Effector CD8-positive, alpha-beta T cell (primary cell): ENCODE results near the gene EGFL7.
A peak's percentile ranks its signal among the peaks of the same experiment; 100 is the strongest.

ENCODE experiments used
- DNase-seq: peaks from one replicate; lab custom pipeline; 2025; lab: John Stamatoyannopoulos, UW

EGFL7 gene

DNA sequence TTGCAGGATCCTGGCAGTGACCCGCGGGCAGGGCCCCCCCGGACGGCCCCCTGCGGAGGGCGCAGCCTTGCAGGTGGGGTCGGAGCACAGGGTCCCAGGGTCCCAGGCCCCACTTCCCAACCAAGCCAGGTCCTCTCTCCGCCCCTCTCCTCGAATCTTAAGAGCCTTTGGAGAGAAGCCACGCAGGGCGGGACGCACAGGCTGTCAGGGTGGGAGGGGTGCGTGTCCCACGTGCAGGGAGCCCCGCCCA is 18.4 kb upstream of the EGFL7 start:
- no peak for DNase-seq

- DNase-seq: peak; percentile 51
Observed at GRCh38 chr9:136644593-136645351, 17.9 kb upstream of the EGFL7 start.

GRCh38 chr9:136645352-136645902 is 17.3 kb upstream of the EGFL7 start:
- DNase-seq: no peak

GRCh38 chr9:136645903-136646754 is 16.6 kb upstream of the EGFL7 start:
- no peak for DNase-seq

GRCh38 chr9:136646827-136647711 is 15.6 kb upstream of the EGFL7 start:
- no peak for DNase-seq

DNA sequence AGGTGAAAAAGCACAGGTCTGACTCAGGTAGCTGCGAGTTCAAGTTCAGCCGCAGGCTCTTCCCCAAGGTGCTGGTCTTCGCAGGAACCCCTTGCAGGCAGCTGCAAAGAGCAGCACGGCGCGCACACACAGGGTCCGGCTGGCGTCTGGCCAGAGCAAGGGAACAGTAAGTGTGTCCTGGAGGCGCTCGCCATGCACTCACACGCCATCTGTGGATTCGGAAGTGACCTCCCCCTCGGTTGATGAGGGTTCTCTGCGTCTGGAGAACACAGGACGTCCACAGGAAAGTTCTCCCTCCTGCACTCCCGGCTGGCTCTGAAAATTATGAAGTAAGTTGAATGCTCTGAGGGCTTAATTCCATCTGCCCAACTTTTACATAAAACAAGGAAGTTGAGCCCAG is 14.0 kb upstream of the EGFL7 start:
- DNase-seq: no peak

DNA sequence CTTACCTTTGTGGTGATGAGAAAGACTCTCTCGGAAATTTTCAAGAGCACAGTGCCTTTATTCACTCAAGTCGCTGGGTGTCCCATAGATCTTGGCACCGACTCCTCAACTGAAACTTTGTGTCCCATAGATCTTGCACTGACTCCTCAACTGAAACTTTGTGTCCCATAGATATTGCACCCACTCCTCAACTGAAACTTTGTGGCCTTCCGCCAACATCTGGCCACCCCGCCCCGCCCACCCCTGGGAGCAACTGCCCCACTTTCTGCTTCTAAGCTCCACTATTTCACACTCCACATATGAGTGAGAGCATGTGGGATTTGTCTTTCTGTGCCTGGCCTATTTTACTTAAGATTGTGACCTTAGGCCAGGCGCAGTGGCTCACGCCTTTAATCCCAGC is 12.7 kb upstream of the EGFL7 start:
- no peak for DNase-seq

DNA sequence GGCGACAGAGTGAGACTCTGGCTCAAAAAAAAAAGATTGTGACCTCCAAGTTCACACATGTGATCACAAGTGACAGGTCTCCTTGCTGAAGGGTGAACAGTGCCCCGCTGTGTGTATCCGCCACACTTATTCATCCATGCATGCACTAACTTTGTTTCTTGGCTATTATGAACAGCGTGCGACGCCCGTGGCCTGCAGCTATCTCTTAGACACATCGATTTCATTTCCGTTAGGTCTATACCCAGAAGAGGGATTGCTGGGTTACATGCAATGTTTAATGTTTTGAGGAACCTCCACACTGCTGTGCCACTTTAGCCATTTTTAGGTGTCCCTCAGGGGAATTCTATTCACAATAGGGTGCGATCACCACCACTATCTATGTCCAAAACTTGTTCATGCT is 12.1 kb upstream of the EGFL7 start:
- DNase-seq: no peak

DNA sequence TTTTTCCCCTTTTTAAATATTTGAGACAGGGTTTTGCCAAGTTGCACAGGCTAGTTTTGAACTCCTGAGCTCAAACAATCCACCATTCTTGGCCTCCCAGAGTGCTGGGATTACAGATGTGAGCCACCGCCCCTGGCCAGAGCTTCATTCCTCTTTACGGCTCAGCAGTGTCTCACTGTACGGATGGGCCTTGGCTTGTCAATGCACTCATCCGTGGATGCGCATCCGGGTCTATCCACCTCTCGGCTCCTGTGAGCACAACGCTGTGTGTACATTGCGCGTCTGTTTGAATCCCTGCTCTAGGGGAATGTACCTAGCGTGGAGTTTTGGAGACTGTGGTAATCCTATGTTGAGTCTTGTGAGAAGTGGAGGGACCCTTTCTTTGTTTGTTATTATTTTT is 10.9 kb upstream of the EGFL7 start:
- no peak for DNase-seq

DNA sequence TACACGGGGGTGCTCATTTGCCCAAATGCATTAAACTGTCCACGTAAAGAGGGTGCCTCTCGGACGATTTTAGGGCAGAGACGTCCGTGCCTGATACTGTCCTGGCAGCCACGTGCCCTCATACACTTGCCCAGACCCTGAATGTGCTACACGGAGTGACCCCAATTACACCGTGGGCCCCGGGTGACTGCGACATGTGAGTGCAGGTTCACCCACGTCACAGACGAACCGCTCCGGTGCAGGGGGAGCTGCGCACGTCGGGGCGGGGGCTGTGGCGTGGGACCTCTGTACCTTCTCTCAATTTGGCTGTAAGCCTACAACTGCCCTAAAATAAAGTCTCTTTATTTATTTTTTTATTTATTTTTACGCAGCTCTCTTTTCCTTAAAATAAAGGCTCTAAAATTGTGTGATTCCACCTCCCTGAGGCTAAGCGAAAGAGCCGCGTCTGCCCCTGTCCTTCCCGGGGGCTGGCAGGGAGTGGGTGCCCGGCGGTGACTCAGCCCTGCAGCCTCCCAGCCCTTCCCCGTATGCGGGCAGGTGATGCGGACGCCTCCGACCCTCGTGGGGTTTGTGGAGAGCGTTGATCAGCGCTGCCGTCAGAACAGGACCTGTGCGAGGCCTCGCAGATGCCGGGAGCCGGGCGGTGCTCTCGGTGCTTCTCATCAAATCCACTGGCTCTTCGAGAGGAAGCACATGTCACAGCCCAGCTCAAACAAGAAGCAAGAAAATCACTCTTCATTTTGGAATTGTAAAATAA is 9.2 kb upstream of the EGFL7 start:
- no peak for DNase-seq

GRCh38 chr9:136654820-136655535 is 7.7 kb upstream of the EGFL7 start:
- DNase-seq: no peak

DNA sequence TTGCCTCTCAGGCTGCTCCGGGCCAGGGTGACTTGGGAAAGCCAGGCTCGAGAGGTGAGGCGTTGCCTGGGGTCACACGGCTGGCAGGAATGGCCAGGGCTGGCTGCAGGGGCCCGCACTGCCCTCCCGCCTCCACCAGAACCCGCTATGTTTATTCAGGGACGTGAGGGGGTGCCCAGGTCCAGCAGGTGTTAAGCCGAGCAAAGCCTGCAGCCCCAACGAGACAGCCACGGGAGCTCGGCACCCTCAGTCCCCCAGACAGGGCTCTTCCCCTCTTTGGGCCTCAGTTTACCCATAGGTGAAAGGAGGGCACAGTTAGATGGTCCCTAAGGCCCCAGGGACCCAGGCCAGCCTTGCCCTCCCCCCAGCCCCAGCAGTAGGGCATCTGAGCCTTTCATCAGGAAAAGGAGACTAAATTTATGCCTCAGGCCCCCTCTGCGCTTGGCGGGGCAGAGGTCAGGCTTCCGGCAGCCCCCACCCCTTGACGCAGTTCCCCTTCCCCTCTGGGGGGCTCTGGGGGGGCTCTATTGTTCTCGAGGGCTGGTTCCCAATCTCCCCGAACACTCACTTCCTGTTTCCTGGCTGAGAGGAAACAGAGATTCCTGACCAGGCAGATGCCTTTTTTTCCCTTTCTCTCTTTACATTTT is 7.1 kb upstream of the EGFL7 start:
- no peak for DNase-seq

DNA sequence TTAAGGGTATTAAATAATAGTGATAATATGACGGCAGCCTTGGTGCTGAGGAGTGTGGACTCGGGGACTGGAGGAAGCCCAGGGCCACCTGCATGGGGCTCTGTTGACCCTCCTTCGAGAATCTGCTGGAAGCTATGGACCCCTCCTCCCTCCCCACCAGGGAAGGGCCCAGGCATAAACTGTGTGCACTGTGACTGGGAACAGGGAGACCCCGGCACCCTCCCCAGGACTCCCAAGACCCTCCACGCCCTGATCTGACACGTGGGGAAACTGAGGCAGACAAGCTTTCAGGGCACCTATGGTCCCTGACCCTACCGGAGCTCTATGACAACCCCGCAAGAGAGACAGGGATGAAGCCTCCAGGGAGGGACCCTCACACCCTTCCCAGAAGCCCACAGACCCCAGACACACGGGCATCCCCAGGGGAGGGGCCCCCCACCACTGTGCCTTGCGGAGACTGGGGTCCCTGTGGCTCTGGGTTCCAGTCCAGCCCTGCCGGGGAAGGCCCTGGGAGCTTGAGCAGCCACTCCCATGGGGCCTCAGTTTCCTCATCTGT is 6.5 kb upstream of the EGFL7 start:
- no peak for DNase-seq

GRCh38 chr9:136656795-136657611 is 5.7 kb upstream of the EGFL7 start:
- no peak for DNase-seq

DNA sequence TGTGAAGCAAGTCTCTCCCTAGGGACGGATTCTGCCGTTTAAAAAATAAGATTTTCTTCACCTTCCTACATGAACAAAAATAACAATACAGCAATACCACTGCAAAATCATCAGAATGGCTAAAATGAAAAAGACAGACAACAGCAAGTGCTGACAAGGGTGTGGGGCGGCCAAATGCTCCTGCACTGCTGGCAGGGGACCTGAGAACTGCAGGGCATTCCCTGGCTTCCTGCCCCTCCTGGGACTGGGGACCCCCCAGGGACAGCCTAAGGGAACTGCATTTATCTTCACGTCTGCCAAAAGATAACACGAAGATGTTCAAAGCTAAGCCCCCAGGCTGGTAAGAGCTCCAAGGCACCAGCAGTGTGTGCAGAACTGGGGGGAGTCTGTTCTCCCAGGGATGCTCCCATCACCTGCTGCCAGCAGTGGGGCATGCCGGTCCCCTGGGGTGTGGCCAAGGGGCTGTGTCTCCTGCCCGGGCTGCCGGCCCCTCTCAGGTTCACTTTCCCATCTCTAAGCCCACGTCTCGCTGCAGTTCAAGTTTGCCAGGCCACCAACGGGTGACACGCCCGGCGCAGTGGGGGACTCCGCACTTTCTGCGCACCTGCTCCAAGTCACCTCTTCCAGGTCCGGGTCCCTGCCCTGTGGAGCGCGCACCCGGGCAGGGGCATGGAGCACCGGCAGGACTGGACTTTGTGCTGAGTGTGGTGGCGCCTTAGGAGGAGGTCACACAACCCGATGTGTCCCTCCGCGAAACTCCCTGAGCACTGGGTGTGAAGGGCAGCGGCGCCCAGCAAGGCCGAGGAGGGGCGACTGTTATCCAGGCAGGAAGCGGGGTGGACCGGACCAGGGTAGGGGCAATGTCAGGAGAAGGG is 4.5 kb upstream of the EGFL7 start:
- DNase-seq: no peak

- no peak for DNase-seq
Observed at GRCh38 chr9:136658849-136659535, 3.7 kb upstream of the EGFL7 start.
